ENCODE data around the gene AMMECR1. TPM values are rescaled to one million over a fixed set of nuclear protein-coding genes. Genes with fewer than 3 reads are reported as not detected.

AMMECR1 gene
- total RNA-seq, 2 experiments from 2014 or later: 7.8 to 7.9 TPM

DNA sequence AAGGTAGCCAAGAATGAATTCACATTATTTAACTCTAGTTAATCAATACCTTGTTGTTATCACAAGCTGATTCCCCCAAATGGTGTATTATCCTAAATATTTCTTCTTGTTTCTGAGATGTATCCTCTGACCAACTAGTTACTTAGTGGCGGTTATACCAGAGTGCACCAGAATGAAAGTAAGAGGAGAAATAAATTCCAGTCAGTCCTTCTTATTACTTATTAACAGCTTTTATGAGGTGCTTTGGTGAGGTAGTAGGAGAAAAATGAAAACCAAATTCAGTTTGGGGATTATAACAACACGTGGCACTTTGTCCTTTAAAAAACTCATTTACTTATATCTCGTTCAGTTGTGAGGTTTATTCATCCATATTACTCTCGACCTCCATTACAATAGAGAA, 101.9 kb downstream of the AMMECR1 start:
- H3K9me3 Mint-ChIP-seq: no peaks in the 10 kb centered on the region
- Histone ChIP-seq H3K27ac (ENCODE audit: low read depth in 1 of 2, low read length in 2 of 2) (no peak overlapping the region), H3K27me3 (ENCODE audit: control insufficient read depth in 1 of 2, insufficient read depth in 2 of 2, low read length in 2 of 2) (no peaks in the 10 kb centered on the region), H3K4me3 (ENCODE audit: low read length) (no peak overlapping the region), H3K36me3 (ENCODE audit: insufficient read depth, low read length) (no peaks in the 10 kb centered on the region), H3K9me3 (ENCODE audit: control insufficient read depth in 1 of 2, insufficient read depth in 1 of 2, low read length in 2 of 2) (no peaks in the 10 kb centered on the region), H3K4me1 (ENCODE audit: insufficient read depth, low read length) (no peaks in the 10 kb centered on the region)
- H3K27ac Mint-ChIP-seq: no peak overlapping the region
- ATAC-seq (ENCODE audit: poor library complexity) (no peak), DNase-seq (no peak)
- CTCF ChIA-PET: no interaction called here
- H3K4me3 Mint-ChIP-seq: no peak overlapping the region
- intact Hi-C loops (cut with DNase I, micrococcal nuclease): loop anchor here in 1 of 2 experiments (10.0 kb wide), 1 partner anchor 59 kb away; no protein-coding TSS in a partner anchor
- peaks cover 44% of the 10 kb centered on the region for H3K4me1 Mint-ChIP-seq (ENCODE audit: low read depth)
- H3K36me3 Mint-ChIP-seq (ENCODE audit: low read depth): peaks cover 24% of the 10 kb centered on the region
- TF ChIP-seq, protein P1, sequence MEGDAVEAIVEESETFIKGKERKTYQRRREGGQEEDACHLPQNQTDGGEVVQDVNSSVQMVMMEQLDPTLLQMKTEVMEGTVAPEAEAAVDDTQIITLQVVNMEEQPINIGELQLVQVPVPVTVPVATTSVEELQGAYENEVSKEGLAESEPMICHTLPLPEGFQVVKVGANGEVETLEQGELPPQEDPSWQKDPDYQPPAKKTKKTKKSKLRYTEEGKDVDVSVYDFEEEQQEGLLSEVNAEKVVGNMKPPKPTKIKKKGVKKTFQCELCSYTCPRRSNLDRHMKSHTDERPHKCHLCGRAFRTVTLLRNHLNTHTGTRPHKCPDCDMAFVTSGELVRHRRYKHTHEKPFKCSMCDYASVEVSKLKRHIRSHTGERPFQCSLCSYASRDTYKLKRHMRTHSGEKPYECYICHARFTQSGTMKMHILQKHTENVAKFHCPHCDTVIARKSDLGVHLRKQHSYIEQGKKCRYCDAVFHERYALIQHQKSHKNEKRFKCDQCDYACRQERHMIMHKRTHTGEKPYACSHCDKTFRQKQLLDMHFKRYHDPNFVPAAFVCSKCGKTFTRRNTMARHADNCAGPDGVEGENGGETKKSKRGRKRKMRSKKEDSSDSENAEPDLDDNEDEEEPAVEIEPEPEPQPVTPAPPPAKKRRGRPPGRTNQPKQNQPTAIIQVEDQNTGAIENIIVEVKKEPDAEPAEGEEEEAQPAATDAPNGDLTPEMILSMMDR (IDR thresholded peaks at IDR 0.05): no peak
- POLR2A ChIA-PET: interaction anchor here (0.9 to 1.5 kb wide), 2 partner anchors 13 to 102 kb away, joined by 3 to 4 read pairs; partner anchors contain the start of gene AMMECR1
- no peaks in the 10 kb centered on the region for H3K27me3 Mint-ChIP-seq

DNA sequence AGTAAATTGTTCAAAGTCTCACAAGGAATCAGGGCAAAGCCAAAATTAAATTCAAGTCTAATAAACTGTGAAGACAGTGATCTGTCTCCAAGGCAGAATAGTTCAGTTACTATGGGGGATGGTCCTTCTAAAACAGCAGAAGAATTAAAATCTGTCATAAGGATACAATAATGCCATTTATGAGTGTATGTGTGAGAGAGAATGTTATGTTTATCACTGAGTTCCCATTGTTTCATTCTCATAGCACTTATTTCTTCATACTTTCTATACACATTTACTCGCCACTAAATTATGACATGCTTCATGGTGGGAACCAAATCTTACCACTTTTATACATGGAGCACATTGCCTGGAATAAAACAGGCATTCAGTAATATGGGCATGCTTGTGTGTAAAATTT, 102.5 kb downstream of the AMMECR1 start:
- TF ChIP-seq, protein P1 (IDR thresholded peaks at IDR 0.05): no peak
- no peak overlapping the region for H3K4me3 Mint-ChIP-seq
- no peaks in the 10 kb centered on the region for H3K9me3 Mint-ChIP-seq
- Histone ChIP-seq H3K9me3 (ENCODE audit: control insufficient read depth in 1 of 2, insufficient read depth in 1 of 2, low read length in 2 of 2) (no peaks in the 10 kb centered on the region), H3K36me3 (ENCODE audit: insufficient read depth, low read length) (no peaks in the 10 kb centered on the region), H3K4me1 (ENCODE audit: insufficient read depth, low read length) (no peaks in the 10 kb centered on the region), H3K27ac (ENCODE audit: low read depth in 1 of 2, low read length in 2 of 2) (no peak overlapping the region), H3K27me3 (ENCODE audit: control insufficient read depth in 1 of 2, insufficient read depth in 2 of 2, low read length in 2 of 2) (no peaks in the 10 kb centered on the region), H3K4me3 (ENCODE audit: low read length) (no peak overlapping the region)
- ChIA-PET POLR2A (interaction anchor here (1.5 kb wide), 1 partner anchor 103 kb away, joined by 4 read pairs; the partner anchor contains the start of gene AMMECR1), CTCF (no interaction called here)
- H3K4me1 Mint-ChIP-seq (ENCODE audit: low read depth): peaks cover 41% of the 10 kb centered on the region
- ATAC-seq (ENCODE audit: poor library complexity) (no peak), DNase-seq (no peak)
- no peak overlapping the region for H3K27ac Mint-ChIP-seq
- intact Hi-C loops (cut with DNase I, micrococcal nuclease): loop anchor here in 1 of 2 experiments (10.0 kb wide), 1 partner anchor 59 kb away; no protein-coding TSS in a partner anchor
- no peaks in the 10 kb centered on the region for H3K27me3 Mint-ChIP-seq
- peaks cover 24% of the 10 kb centered on the region for H3K36me3 Mint-ChIP-seq (ENCODE audit: low read depth)

DNA sequence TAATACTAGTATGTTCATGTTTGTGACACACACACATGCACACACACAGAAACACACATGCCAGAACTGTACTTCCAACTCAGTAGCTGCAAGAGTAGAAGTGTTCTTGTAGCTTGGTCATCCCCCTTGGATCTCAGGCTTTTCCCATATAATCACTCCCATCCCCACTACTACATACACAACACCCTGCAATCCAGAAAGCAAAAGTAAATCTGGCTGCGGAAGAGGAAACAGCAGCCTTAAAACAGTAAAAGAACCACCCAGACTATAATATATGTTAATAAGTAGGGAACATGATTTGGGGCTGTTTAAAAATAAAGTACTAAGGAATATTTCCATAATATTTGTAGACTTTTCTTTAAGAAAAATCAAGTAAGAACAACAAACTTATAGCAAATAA, 103.2 kb downstream of the AMMECR1 start:
- DNase-seq (no peak), ATAC-seq (ENCODE audit: poor library complexity) (no peak)
- Histone ChIP-seq H3K4me3 (ENCODE audit: low read length) (no peak overlapping the region), H3K27me3 (ENCODE audit: control insufficient read depth in 1 of 2, insufficient read depth in 2 of 2, low read length in 2 of 2) (no peaks in the 10 kb centered on the region), H3K36me3 (ENCODE audit: insufficient read depth, low read length) (no peaks in the 10 kb centered on the region), H3K27ac (ENCODE audit: low read depth in 1 of 2, low read length in 2 of 2) (no peak overlapping the region), H3K9me3 (ENCODE audit: control insufficient read depth in 1 of 2, insufficient read depth in 1 of 2, low read length in 2 of 2) (no peaks in the 10 kb centered on the region), H3K4me1 (ENCODE audit: insufficient read depth, low read length) (no peaks in the 10 kb centered on the region)
- intact Hi-C loops (cut with DNase I, micrococcal nuclease): loop anchor here in 1 of 2 experiments (5.0 to 10.0 kb wide), 2 partner anchors 33 to 60 kb away; no protein-coding TSS in a partner anchor
- H3K36me3 Mint-ChIP-seq (ENCODE audit: low read depth): peaks cover 24% of the 10 kb centered on the region
- no peak overlapping the region for H3K27ac Mint-ChIP-seq
- ChIA-PET POLR2A (no interaction called here), CTCF (no interaction called here)
- H3K4me3 Mint-ChIP-seq: no peak overlapping the region
- H3K4me1 Mint-ChIP-seq (ENCODE audit: low read depth): peaks cover 41% of the 10 kb centered on the region
- no peaks in the 10 kb centered on the region for H3K9me3 Mint-ChIP-seq
- no peaks in the 10 kb centered on the region for H3K27me3 Mint-ChIP-seq
- TF ChIP-seq, protein P1 (IDR thresholded peaks at IDR 0.05): no peak

All from CD4-positive, alpha-beta T cell (primary cell).